HepG2 (cell line): ENCODE results near the gene GALNT17. TPM values are rescaled to one million over a fixed set of nuclear protein-coding genes. Genes with fewer than 3 reads are reported as not detected.

Source experiments
- GABPB1 ChIP-seq: IDR thresholded peaks from 2 replicates; pipeline ENCODE4 v1.6.1; 2016; ENCODE audit warnings: mild to moderate bottlenecking, missing genetic modification reagents, moderate library complexity, missing compliant biosample characterization
- HHEX ChIP-seq: IDR thresholded peaks from 2 replicates; pipeline ENCODE4 v1.6.1; 2016; ENCODE audit warnings: control low read depth
- KDM1A ChIP-seq: IDR thresholded peaks from 2 replicates; pipeline ENCODE4 v1.6.1; 2016; ENCODE audit warnings: missing compliant biosample characterization
- KLF15 ChIP-seq: sonication (generic); formaldehyde crosslinking; IDR thresholded peaks from 2 replicates; pipeline ENCODE4 v1.8.1; 2023; ENCODE audit warnings: borderline replicate concordance, mild to moderate bottlenecking, inconsistent platforms, missing genetic modification reagents, mixed read lengths
- NFIC ChIP-seq: IDR thresholded peaks from 2 replicates; pipeline ENCODE4 v1.6.1; 2012; ENCODE audit warnings: mild to moderate bottlenecking, low read length, inconsistent platforms
- ZNF672 ChIP-seq: sonication (generic); formaldehyde crosslinking; IDR thresholded peaks from 2 replicates; pipeline ENCODE4 v1.8.1; 2022; ENCODE audit warnings: missing genetic modification reagents
- polyA plus RNA-seq, 8 experiments: library from polyadenylated mRNA; depleted of rRNA in 3 of 8; stranded (reverse) in 7 of 8; unstranded in 1 of 8; fragments of >200 nt; fragmentation: Illumina TruSeq in 4 of 8; extraction: Trizol in 4 of 8; gene quantifications; 2 replicates each; pipeline versions ENCODE4 v1.2.1 to v1.2.3, GENCODE V29; 2011 to 2016; ENCODE audit warnings: low read depth in 4 of 8, missing spikeins in 1 of 8, mixed read lengths in 1 of 8; ENCODE audit not compliant: insufficient read depth in 1 of 8
- total RNA-seq, 5 experiments: library from RNA; depleted of rRNA; stranded (reverse); fragments of >200 nt; fragmentation: Illumina TruSeq; extraction: Trizol; gene quantifications; 2 replicates each; pipeline ENCODE4 v1.2.3, GENCODE V29; 2016; ENCODE audit warnings: low read depth in 1 of 5
- TF ChIP-seq, protein P1 (sequence below): IDR thresholded peaks from 2 replicates; pipeline ENCODE4 v1.6.1; 2016; ENCODE audit warnings: mild to moderate bottlenecking, missing biosample characterization, missing genetic modification reagents
- TF ChIP-seq, protein P2 (sequence below): sonication (generic); formaldehyde crosslinking; IDR thresholded peaks from 2 replicates; pipeline ENCODE4 v1.5.0; 2020; ENCODE audit warnings: missing genetic modification reagents
- TF ChIP-seq, protein P3 (sequence below): sonication (generic); formaldehyde crosslinking; IDR thresholded peaks from 2 replicates; pipeline ENCODE4 v1.4.0; 2020; ENCODE audit warnings: missing genetic modification reagents
- TF ChIP-seq, protein P4 (sequence below): IDR thresholded peaks from 2 replicates; pipeline ENCODE4 v1.6.1; 2016; ENCODE audit warnings: missing biosample characterization, missing genetic modification reagents, low read depth

GALNT17 gene
- total and polyA plus RNA-seq, 2 of the 13 experiments (the other 11 are each of a cell fraction or from before 2014, with no cell fraction given), result not detected

DNA sequence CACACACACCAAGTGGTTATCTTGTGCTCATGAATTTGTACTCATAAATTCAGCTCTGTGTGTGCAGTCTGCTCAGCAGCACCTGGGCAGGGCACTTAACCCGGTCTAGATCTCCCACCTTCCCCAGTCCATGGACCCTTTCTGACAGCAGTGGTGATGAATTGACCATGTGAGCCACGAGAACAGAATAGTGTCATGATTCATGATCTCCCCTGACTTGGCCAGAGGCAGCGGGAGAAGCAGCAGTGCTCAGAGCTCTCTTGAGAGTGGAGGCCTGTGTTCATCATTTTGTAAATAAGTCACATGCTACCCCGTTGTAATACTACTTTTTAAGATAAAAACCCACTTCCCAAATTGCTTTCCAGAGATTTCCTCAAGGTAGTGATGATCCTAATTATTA, 74.2 kb downstream of the GALNT17 start (continued):
- TF ChIP-seq KLF15 (CRISPR knock-in tag) (no peak), KDM1A (CRISPR knock-in tag) (no peak), NFIC (no peak), ZNF672 (CRISPR knock-in tag) (no peak), HHEX (CRISPR knock-in tag) (no peak), GABPB1 (no peak)
- TF ChIP-seq, protein P1, sequence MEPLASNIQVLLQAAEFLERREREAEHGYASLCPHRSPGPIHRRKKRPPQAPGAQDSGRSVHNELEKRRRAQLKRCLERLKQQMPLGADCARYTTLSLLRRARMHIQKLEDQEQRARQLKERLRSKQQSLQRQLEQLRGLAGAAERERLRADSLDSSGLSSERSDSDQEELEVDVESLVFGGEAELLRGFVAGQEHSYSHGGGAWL (CRISPR knock-in tag), result no peak
- TF ChIP-seq, protein P2, sequence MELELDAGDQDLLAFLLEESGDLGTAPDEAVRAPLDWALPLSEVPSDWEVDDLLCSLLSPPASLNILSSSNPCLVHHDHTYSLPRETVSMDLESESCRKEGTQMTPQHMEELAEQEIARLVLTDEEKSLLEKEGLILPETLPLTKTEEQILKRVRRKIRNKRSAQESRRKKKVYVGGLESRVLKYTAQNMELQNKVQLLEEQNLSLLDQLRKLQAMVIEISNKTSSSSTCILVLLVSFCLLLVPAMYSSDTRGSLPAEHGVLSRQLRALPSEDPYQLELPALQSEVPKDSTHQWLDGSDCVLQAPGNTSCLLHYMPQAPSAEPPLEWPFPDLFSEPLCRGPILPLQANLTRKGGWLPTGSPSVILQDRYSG (CRISPR knock-in tag), result no peak
- TF ChIP-seq, protein P3, sequence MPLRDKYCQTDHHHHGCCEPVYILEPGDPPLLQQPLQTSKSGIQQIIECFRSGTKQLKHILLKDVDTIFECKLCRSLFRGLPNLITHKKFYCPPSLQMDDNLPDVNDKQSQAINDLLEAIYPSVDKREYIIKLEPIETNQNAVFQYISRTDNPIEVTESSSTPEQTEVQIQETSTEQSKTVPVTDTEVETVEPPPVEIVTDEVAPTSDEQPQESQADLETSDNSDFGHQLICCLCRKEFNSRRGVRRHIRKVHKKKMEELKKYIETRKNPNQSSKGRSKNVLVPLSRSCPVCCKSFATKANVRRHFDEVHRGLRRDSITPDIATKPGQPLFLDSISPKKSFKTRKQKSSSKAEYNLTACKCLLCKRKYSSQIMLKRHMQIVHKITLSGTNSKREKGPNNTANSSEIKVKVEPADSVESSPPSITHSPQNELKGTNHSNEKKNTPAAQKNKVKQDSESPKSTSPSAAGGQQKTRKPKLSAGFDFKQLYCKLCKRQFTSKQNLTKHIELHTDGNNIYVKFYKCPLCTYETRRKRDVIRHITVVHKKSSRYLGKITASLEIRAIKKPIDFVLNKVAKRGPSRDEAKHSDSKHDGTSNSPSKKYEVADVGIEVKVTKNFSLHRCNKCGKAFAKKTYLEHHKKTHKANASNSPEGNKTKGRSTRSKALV (CRISPR knock-in tag), result no peak
- TF ChIP-seq, protein P4, sequence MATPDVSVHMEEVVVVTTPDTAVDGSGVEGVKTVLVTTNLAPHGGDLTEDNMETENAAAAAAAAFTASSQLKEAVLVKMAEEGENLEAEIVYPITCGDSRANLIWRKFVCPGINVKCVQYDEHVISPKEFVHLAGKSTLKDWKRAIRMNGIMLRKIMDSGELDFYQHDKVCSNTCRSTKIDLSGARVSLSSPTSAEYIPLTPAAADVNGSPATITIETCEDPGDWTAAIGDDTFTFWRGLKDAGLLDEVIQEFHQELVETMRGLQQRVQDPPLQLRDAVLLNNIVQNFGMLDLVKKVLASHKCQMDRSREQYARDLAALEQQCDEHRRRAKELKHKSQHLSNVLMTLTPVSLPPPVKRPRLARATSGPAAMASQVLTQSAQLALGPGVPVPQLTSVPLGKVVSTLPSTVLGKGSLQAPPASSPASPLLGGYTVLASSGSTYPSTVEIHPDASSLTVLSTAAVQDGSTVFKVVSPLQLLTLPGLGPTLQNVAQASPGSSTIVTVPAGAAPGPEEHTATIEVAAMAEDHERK, result no peak
